GM12873 (cell line): ENCODE data around the gene OPCML.

Experiments used
- CTCF ChIP-seq: IDR thresholded peaks from 2 replicates; pipeline ENCODE4 v1.5.1; 2012; ENCODE audit warnings: low read depth, mild to moderate bottlenecking, moderate library complexity, low read length, control low read depth; ENCODE audit not compliant: insufficient read depth; ENCODE audit errors: missing control alignments

The OPCML gene

DNA sequence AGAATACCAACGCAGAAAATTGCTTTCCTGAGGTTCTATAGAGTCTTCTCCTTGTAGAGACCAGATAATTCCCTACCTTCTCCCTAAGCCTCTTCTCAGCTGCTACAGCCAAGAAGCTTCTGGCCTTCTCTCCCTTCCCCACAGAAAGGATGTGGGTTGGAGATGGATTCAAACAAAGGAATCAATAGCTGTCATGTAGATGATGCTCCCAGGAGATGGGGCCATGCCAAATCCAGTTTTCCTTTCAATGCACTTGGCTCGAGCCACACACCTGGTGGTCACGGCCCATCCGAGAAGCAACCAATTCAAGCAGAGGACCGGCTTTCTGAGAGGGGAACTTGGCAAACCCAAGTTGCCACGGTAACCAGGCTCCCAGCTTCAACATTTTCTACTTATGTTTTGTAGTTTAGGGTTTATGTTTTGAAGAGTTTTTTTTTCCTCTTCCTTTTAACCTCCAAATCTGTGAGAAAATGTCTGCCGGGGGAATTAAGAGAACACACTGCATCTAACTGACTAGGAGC is 31.3 kb upstream of the OPCML start:
- no peak for TF ChIP-seq CTCF

GRCh38 chr11:133560472-133560855 is 28.2 kb upstream of the OPCML start:
- no peak for TF ChIP-seq CTCF

DNA sequence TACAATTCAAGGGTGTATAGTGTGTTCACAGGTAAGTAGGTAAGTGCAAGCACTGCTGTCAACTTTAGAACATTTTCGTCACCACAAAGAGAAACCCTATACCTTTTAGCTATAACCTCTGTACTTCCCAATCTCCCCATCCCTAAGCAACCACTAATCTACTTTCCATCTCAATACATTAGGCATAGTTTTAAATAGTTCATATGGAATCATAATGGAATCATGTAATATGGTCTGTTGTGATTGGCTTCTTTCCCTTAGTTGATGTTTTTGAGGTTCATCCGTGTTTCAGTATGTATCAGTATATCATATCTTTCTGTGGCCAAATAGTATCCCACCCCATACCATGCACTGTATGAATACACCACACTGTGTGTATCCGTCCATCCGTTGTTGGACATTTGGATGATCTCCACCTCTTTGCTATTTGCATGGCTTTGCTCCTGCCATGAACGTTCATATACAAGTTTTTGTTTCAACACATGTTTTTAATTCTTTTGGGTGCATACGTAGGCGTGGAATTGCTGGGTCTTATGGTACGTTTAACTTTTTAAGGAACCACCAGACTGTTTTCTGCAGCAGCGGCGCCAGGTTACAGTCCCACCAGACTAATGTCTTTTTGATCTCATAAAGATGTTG is 27.7 kb upstream of the OPCML start:
- TF ChIP-seq CTCF, result no peak

DNA sequence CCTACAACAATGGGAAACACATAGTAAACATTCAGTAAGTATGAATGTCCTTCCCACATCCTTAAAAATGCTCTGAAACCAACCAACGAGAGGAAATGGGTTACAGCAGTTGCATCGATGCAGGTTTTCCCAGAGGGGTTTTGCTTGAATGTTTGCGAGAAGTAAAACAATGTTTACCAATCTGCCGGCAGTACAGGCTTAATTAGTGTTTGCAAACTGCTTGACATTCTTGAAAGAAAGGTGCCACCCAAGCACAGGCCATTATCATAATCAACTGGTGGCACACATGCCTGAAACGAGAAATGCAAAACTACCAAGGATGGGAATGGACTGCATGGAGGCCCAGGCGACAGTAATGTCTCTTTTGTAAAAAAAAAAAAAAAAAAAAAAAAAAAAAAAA is 27.1 kb upstream of the OPCML start:
- no peak for TF ChIP-seq CTCF

- TF ChIP-seq CTCF, result no peak
These were observed 22.7 kb upstream of the OPCML start for GRCh38 chr11:133555034-133555433.

- no peak for TF ChIP-seq CTCF
These were observed 21.8 kb upstream of the OPCML start for GRCh38 chr11:133553885-133554740.

DNA sequence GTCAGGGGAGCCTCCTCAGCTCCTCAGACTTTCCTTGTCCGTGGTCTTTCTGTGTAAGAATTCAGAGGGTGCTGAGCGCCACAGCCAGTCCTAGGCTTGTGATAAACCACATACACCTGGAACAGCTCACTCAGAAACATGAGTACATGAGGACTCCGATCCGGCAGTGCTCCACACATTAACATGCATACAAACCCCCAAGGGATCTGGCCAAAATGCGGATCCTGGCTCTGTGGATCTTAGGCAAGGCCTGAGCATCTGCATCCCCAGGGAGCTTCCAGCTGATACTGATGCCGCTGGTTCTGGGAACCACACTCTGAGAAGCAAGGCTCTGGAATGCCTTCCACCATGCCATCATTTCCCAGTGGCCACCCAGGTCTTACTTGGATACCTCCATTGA is 20.6 kb upstream of the OPCML start:
- no peak for TF ChIP-seq CTCF
